HG03571 (cell line): ENCODE data around the gene LHFPL2.
"Not testable (repeated sequence)": the region's sequence is repeated elsewhere in the genome, so short reads cannot be mapped to it uniquely, and the experiment has no call there.

Experiments
- ATAC-seq: cut with Tn5 transposase; IDR thresholded peaks from one replicate; pipeline ENCODE4 v1.9.1; 2021; ENCODE audit not compliant: unreplicated experiment

LHFPL2 gene

DNA sequence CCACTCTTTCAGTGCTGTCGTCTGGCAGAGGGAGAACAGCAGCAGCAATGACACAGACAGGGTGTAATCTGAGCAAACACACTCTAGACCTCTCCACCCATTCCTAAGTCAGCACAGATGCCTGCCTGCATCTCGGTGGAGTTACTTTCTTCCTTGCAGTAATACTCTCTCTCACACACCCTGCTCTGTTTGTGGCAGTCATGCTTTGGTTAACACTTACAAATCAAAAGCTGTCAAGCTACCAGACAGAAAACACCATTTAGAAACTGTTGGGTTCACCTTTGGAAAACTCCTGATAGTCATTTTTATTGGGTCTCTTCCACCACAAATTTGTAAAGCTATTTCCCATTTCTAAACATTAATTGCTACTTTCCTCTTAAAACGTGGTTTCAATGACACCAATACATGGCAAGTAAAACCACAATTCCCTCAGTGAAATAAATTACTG, 27.3 kb downstream of the LHFPL2 start:
- ATAC-seq, result no peak

GRCh38 chr5:78620119-78620518, 28.5 kb downstream of the LHFPL2 start:
- not testable (repeated sequence) for ATAC-seq

DNA sequence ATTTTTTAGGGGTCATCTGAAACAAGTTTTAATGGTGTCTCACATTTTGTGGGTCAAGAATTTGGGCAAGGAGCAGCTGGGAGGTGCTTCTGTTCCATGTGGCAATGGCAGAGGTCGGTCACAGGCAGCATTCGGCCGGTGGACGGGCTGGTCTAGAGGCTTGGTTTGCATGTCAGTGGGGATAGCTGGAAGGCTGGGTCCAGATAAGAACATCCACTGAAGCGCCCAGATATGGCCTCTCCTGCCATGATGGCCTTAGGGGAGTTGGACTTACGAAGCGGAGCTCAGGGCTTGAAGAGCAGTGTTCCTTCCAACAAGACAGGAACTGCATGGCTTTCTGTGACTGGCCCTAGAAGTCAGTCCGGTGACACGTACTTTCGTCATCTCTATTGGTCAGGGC, 30.3 kb downstream of the LHFPL2 start:
- no peak for ATAC-seq

DNA sequence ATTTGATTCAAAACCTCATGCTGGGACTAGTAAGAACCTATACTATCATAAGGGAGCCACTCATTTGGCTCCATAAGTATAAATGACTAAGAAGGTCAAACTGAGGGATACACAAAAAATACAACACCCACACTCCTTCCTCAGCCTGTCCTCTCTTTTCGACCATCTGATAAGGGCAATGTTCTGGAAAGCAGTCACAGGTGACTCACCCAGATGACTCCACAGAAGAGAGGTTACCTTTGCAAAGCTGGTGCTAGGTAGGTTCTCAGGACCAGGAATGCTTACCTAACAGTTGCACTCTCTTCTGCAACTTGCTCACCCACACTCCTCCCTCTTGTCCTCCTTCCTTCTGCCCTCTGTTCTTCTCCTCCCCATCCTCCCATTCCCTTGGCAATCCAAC, 32.9 kb downstream of the LHFPL2 start:
- no peak for ATAC-seq

DNA sequence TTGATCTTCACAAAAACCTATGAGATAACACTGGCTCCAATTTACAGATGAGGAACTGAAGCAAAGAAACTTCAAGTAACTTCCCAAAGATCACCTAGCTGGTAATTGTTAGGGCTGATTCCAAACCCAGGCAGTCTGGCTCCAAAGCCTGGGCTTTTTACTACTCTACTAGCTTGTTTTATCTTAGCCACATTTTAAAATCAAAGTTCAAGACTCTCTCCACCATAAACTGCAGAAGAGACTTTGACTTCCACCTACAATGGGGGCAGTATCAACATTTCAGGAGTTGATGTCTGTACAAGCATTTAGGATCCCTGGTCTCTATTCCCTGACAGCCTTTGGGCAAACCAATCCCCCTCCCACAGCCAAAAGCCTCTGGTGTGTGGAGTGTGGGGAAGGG, 33.8 kb downstream of the LHFPL2 start:
- no peak for ATAC-seq

- ATAC-seq, result no peak
Observed at GRCh38 chr5:78613756-78614155, 34.8 kb downstream of the LHFPL2 start.

DNA sequence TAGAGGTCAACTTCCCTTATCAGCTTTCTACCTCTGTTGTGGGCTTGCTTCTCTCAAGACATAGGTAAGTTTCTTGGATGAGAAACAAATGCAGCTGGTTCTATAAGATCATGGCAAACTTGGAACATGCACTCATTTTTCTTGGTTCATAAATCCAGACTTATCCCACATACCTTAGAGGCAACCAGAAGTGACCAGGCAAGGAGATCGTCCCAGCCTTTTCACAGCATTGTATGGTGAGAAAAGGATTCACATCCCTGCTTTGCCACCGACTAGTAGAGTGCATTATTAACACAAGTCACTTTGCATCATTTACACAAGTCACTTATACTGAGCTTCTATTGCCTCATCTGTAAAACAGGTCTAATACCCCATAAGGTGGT, 35.4 kb downstream of the LHFPL2 start:
- ATAC-seq, result no peak

DNA sequence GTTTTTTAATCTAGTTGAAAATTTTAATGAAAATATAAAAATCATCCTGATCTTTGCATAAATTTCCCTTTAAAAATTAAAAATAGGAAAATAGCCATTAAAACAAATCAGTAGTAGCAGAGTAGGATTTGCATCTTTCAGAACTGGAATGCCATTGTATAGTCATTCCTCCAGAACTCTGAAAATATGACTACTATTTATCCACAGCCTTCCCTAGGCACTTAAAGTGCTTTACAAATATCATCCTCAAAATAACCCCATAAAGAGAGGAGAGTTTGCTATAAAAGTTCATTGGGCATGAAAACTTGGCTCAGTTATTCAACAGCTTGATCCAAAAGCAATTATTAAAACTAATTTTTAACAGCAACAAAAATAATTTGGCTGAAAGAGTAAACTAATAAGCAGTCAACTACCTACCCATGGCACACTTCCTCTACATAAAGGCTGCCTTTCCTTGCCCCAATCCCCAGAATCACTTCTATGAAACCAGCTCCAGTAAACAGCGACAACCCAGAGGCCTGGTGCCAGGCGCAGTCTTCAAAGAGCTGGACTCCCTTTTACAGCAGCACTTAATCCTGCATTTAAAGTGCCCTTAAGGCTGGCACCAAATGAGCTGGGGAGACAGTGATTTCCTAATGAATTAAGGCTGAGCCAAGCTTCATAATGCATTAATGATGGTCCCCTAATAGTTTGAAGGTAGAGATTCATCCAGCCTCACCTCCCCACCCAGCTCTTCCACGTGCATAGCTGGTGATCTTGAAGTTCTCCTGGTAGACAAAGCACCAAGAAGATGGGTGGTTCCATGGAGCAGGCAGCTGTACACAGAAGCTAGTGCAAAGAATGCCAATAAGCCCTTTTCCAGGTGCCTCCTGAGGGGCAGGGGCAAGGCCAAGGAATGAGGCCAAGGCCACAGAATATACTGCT, 36.1 kb downstream of the LHFPL2 start:
- ATAC-seq, result no peak

DNA sequence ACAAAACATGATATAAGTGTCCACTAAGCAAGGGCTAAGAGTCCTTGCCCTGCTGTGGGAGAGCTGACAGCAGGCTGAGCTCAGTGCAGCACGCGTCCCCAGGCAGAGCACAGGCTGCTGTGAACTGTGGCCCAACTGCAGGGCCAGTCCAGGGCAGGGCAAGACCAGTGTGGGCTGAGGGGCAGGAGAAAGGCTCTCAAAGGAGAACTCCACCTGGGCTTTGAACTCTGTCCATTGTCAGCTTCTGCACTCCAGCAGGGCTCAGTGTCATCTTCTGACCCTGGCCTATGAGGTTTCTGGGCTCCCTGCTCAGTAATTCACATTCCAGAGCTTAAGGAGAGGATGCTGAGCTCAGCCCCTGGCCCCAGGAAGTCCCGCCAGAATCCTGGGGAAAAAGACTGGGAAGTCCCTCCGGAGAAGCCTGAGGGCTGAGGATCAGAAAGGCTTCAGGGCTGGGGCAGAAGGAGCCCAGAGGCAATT, 37.4 kb downstream of the LHFPL2 start:
- no peak for ATAC-seq

GRCh38 chr5:78610636-78611035, 37.9 kb downstream of the LHFPL2 start:
- ATAC-seq, result no peak

DNA sequence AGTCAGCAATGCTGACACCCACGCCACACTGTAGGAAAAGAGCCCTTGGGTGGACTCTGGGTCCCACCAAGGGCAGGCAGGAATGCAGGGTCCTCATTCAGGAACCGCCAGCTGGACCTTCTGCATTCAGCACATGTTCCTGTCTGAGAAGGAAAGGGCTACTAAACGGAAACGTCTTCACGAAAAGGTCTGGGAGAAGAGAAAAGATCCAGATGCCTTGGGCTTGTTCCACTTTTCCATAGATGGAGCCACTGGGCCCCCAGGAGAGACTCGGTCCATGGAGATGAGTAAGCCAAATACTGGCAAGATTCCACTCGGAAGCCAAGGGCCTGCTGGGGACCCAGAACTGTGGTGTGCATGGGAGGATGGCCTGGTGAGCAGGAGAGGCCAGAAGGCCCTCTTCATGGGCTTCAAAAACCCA, 38.4 kb downstream of the LHFPL2 start:
- ATAC-seq, result no peak

DNA sequence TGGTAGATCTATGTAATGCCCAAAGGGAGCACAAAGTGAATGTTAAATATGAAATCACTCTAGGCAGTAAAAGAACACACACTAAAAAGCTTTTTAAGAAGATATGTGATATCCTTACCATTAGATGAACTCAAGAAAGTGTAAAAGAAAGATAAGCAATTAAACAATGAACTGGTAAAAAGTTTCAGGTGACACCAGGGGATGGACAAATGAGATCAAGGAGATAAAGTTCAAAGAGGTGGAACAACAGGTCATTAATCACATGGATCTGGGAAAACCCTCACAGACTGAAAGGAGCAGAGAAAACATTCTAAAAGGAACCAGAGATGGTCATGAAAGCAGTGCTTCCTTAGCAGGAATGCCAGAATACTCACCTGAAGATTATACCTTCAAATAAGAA, 40.7 kb downstream of the LHFPL2 start:
- ATAC-seq, result no peak

DNA sequence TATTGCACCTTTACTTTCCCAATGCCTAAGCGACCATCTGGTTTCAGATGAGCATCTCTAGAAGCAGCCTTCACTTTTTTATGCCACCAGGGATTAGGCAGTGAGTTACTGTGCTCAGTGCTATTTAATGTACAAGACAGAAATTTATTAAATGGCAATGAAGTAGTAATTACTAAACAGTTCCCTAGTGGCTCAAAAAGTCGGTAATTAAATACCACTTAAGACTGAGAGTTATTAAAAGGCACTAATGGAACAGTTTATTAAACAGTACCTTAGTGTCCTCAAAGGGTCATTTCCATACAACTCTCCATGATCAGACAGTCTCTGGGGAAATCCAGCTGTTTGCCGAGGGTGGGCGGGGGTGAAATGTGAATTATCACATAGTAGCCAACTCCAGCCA, 42.3 kb downstream of the LHFPL2 start:
- no peak for ATAC-seq

DNA sequence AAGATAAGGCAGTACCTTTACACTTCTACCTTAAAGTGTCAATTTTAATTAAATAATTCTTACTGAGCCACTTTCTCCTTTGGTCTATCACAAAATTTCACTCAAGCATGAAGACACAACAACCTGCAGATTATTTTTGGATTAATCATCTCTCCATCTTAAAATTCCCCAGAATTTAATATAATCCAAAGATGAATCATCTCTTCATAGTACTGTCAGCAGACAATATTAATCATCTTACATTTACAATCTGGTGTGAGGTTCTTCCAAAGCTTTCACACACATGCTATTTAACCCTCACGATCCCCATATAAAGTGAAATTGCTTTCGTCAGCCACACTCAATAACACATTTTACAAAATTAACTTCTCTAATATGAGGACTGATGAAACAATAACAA, 43.0 kb downstream of the LHFPL2 start:
- ATAC-seq, result no peak

- ATAC-seq, result no peak
Observed at GRCh38 chr5:78604689-78605285, 43.8 kb downstream of the LHFPL2 start.

DNA sequence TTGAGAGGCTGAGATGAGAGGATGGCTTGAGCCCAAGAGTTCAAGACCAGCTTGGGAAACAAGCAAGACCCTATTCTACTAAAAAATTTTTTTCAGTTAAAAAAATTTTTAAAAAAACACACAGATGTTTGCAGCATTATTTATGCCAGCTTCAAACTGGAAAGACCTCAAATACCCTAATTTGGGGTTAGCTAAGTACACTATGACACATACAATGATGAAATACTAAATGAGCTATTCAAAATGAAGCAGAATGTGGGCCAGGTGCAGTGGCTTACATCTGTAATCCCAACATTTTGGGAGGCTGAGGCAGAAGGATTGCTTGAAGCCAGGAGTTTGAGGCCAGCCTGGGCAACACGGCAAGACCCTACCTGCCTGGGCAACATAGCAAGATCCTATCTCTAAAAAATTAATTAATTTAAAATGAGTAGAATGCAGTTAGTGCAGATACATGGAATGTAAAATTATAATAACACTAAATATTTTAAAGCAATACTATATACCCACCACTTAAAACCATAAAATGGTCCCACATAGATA, 44.9 kb downstream of the LHFPL2 start:
- ATAC-seq, result no peak

GRCh38 chr5:78602400-78602799, 46.2 kb downstream of the LHFPL2 start:
- no peak for ATAC-seq

- no peak for ATAC-seq
Observed at GRCh38 chr5:78601559-78602314, 46.8 kb downstream of the LHFPL2 start.

DNA sequence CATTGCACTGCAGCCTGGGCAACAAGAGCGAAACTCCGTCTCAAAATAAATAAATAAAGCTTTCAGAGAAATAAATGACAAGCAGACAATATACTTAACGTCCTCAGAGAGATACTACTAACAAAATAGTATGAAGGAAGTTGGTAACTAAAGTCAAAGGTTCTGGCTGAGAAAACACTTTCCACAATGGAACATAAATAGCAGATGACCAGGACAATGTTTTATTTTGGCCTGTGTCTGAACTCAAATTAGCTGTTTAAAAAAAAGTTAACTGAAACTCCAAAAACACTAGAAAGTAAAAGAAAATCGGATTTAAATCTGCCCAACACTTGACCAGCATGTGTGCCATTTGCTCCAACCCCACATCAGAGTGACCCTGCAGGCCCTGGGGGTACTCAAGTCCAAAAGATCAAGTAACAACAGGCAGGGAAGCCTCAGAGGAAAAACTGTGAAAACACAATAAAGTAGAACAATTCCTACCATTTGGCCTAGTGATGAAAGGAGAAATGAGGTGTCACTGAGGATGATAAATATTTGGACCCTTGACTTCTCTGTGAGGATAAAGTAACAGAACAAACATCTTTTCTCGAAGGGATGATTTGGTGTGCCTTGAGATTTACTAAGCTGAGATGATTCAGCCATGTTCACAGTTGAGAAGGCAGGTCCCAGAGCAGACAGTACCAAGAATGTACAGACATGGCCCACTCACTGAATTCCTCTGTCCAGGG, 47.7 kb downstream of the LHFPL2 start:
- no peak for ATAC-seq

DNA sequence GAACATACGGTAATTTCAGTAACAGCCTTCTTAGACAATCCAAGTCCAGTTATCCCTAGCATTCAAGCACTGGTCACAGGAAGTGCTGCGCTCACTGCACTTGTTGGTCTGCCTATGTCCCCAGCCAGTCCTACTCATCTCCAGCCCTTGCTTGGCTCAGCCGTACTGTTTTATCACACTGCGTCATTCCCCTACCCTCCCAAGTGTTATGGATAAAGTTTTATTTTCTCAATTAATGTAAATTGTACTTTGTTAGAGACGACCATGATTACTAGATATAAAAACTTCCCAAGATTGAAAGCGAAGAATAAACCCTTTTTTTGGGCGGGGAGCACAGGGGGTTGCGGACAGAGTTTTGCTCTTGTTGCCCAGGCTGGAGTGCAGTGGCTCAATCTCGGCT, 49.6 kb downstream of the LHFPL2 start:
- ATAC-seq, result no peak

DNA sequence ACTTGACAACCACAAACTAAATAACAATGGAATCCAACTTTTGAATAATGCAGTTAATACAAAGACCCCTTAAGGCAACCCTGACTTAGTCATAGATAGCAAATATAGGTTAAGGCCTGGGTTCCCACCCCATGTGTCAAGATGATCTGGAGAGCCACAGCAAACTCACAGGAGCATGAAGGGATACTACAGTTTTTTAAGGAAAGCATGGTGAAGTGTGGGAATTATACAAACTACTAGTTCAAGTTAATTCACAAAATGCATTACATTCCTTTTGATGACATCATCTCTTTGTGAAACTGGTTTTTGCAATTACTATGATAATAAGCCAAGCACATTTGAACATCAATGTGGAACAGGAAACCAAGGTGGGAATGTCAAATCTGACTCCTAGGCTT, 50.6 kb downstream of the LHFPL2 start:
- ATAC-seq, result no peak
